Fibroblast of villous mesenchyme (primary cell): ENCODE measurements around the gene CACHD1. TPM values are rescaled to one million over a fixed set of nuclear protein-coding genes. Genes with fewer than 3 reads are reported as not detected.

Experiments
- DNase-seq: peaks from one replicate; pipeline ENCODE4 v3.0.0-alpha.2; 2010; ENCODE audit warnings: low read depth
- H3K4me3 ChIP-seq: 2 replicates; pipeline ENCODE4 v1.5.1; 2011; ENCODE audit warnings: low read depth, mild to moderate bottlenecking, low read length
- total RNA-seq: library from RNA; depleted of rRNA; stranded (reverse); fragments of >200 nt; gene quantifications from 2 replicates; pipeline ENCODE4 v1.2.3, GENCODE V29; 2012
- TF ChIP-seq, protein P1 (sequence below): IDR thresholded peaks from 2 replicates; pipeline ENCODE4 v1.5.1; 2012; ENCODE audit warnings: low read depth, mild to moderate bottlenecking, low read length; ENCODE audit not compliant: insufficient read depth

CACHD1 gene
- total RNA-seq, 1 donor: 11.2 TPM

GRCh38 chr1:64518692-64519481, 49.0 kb downstream of the CACHD1 start:
- TF ChIP-seq, protein P1, sequence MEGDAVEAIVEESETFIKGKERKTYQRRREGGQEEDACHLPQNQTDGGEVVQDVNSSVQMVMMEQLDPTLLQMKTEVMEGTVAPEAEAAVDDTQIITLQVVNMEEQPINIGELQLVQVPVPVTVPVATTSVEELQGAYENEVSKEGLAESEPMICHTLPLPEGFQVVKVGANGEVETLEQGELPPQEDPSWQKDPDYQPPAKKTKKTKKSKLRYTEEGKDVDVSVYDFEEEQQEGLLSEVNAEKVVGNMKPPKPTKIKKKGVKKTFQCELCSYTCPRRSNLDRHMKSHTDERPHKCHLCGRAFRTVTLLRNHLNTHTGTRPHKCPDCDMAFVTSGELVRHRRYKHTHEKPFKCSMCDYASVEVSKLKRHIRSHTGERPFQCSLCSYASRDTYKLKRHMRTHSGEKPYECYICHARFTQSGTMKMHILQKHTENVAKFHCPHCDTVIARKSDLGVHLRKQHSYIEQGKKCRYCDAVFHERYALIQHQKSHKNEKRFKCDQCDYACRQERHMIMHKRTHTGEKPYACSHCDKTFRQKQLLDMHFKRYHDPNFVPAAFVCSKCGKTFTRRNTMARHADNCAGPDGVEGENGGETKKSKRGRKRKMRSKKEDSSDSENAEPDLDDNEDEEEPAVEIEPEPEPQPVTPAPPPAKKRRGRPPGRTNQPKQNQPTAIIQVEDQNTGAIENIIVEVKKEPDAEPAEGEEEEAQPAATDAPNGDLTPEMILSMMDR: no peak
- no peak for DNase-seq
- H3K4me3 ChIP-seq: no peak overlapping the region

GRCh38 chr1:64519901-64520300, 50.0 kb downstream of the CACHD1 start:
- TF ChIP-seq, protein P1: no peak
- DNase-seq: no peak
- H3K4me3 ChIP-seq: no peak overlapping the region

DNA sequence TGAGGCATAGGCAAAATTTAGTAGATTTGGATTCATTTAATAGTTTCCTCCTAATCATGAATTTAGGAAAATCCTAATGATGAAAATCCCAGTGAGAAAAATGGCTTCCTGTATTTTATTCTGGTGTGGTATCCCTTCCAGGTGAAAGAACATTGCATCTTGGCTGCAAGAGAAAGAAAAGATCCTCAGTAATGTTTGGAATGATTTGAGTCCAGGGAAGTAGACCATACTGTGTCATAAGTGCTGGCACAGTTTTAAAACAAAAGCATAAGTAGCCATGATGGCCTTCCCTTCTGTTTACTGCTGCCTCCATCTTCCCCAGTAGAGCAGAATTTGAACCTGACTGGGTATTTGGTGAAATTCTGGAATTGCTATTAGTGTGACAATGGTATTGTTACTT, 52.8 kb downstream of the CACHD1 start:
- DNase-seq: no peak
- no peak overlapping the region for H3K4me3 ChIP-seq
- TF ChIP-seq, protein P1: no peak

GRCh38 chr1:64523413-64524337, 53.7 kb downstream of the CACHD1 start:
- no peak for DNase-seq
- TF ChIP-seq, protein P1: no peak
- H3K4me3 ChIP-seq: no peak overlapping the region

DNA sequence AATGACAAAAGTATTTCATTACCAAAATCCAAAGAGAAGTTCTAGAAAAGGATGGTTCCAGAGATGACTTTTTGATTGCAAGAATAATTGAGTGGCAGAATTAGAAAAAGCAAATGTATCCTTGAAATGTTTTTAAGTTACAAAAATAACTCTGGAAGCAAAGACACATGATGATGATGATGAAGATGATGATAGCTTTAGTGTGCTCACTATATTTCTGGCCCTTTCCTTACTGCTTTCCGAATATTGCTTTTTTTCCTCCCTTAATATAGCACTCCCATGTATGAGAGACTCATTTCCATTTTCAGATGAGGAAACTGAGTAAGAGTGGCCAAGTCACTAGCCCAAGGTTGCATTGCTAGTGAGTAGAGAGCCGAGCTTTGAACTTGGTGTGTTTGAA, 54.7 kb downstream of the CACHD1 start:
- H3K4me3 ChIP-seq: no peak overlapping the region
- DNase-seq: no peak
- TF ChIP-seq, protein P1: no peak

DNA sequence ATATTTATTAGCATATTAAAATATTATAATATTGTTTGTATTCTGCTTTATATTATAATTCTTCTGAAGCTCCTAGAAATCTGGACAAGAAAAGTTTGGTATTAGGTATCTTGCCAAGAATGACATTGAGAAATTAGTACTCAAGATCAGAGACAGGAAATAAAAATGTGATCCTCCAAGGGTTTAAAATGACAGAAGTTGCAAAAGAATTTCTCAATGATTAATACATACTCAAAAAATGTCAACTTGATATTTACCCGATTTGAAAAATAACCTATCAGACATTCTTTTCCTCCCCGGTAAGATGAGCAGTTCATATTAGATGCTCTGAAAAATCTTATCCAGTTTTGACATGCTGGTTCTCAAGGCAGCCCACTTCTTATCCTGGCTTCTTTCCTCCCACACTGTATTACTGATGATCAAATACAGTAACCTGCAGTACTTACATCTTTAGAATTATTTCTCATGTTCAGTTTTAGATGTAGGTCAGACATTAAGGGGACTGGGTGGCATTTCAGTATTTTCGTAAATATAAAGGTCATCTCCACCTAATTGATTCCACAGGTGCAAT, 55.3 kb downstream of the CACHD1 start:
- no peak for DNase-seq
- no peak overlapping the region for H3K4me3 ChIP-seq
- TF ChIP-seq, protein P1: no peak
